GM23338 (cell line): ENCODE data around the gene SRGAP3. TPM values are rescaled to one million over a fixed set of nuclear protein-coding genes. Genes with fewer than 3 reads are reported as not detected.

ENCODE experiments used
- ATAC-seq: fragments of 200-7000 bp; cut with Tn5 transposase; 3 replicates; pipeline ENCODE4 v1.9.1; 2020
- DNase-seq: peaks from one replicate; pipeline ENCODE4 v3.0.0-alpha.2; 2015; ENCODE audit warnings: low spot score
- H2AFZ ChIP-seq: fragments of 200-600 bp; sonication (generic); 2 replicates; pipeline ENCODE4 v1.8.0; 2016; ENCODE audit warnings: antibody characterized with exemption, mild to moderate bottlenecking, moderate library complexity
- H3F3A ChIP-seq: fragments of 200-600 bp; sonication (generic); replicated peaks from 2 replicates; pipeline ENCODE4 v1.8.0; 2017; ENCODE audit warnings: antibody characterized with exemption, mixed run types, low read depth
- H3K27ac ChIP-seq: fragments of 200-600 bp; sonication (generic); 2 replicates; pipeline ENCODE4 v1.6.1; 2016; ENCODE audit warnings: low read depth
- H3K27me3 ChIP-seq: fragments of 200-600 bp; sonication (generic); 2 replicates; pipeline ENCODE4 v1.8.0; 2016; ENCODE audit warnings: mild to moderate bottlenecking, mixed run types, moderate library complexity; ENCODE audit not compliant: insufficient read depth
- H3K36me3 ChIP-seq: fragments of 200-600 bp; sonication (generic); 2 replicates; pipeline ENCODE4 v1.8.0; 2016; ENCODE audit warnings: mild to moderate bottlenecking; ENCODE audit not compliant: insufficient read depth
- H3K4me1 ChIP-seq: fragments of 200-600 bp; sonication (generic); 2 replicates; pipeline ENCODE4 v1.8.0; 2016; ENCODE audit warnings: mild to moderate bottlenecking, moderate library complexity; ENCODE audit not compliant: insufficient read depth
- H3K4me2 ChIP-seq: fragments of 200-600 bp; sonication (generic); 2 replicates; pipeline ENCODE4 v1.7.1; 2017; ENCODE audit warnings: mixed run types
- H3K4me3 ChIP-seq: fragments of 200-600 bp; sonication (generic); 2 replicates; pipeline ENCODE4 v1.6.1; 2016; ENCODE audit warnings: mixed run types
- H3K79me2 ChIP-seq: fragments of 200-600 bp; sonication (generic); replicated peaks from 2 replicates; pipeline ENCODE4 v1.8.0; 2017; ENCODE audit warnings: mild to moderate bottlenecking; ENCODE audit not compliant: insufficient read depth
- H3K9me2 ChIP-seq: fragments of 200-600 bp; sonication (generic); 2 replicates; pipeline ENCODE4 v1.8.0; 2017; ENCODE audit not compliant: insufficient read depth
- H4K20me1 ChIP-seq: fragments of 200-600 bp; sonication (generic); replicated peaks from 2 replicates; pipeline ENCODE4 v1.8.0; 2017; ENCODE audit warnings: mild to moderate bottlenecking; ENCODE audit not compliant: insufficient read depth
- H3K27ac Mint-ChIP-seq: 2 replicates; pipeline ENCODE4 v1.8.0; 2020; ENCODE audit warnings: inconsistent platforms, mild to moderate bottlenecking, moderate library complexity, mixed read lengths
- H3K27me3 Mint-ChIP-seq: 3 replicates; pipeline ENCODE4 v1.8.0; 2022; ENCODE audit warnings: low read depth, mild to moderate bottlenecking, moderate library complexity, mixed read lengths, inconsistent platforms; ENCODE audit not compliant: insufficient read depth, poor library complexity
- H3K36me3 Mint-ChIP-seq: 3 replicates; pipeline ENCODE4 v1.8.0; 2021; ENCODE audit warnings: low read depth, mild to moderate bottlenecking, inconsistent platforms, moderate library complexity, mixed read lengths
- H3K4me1 Mint-ChIP-seq: 3 replicates; pipeline ENCODE4 v1.8.0; 2020; ENCODE audit warnings: mild to moderate bottlenecking, inconsistent platforms, mixed read lengths
- H3K4me3 Mint-ChIP-seq: 3 replicates; pipeline ENCODE4 v1.8.0; 2021; ENCODE audit warnings: moderate library complexity, mild to moderate bottlenecking, inconsistent platforms, mixed read lengths
- H3K9me3 Mint-ChIP-seq: 3 replicates; pipeline ENCODE4 v1.8.0; 2020; ENCODE audit warnings: moderate library complexity, mild to moderate bottlenecking, inconsistent platforms, mixed read lengths
- CREB1 ChIP-seq: fragments of 250-450 bp; sonication (Bioruptor Pico); IDR thresholded peaks from 2 replicates; pipeline ENCODE4 v1.5.0; 2020; ENCODE audit warnings: low read depth, mild to moderate bottlenecking, moderate library complexity
- CTCF ChIP-seq, 2 experiments: fragments of 200-600 bp in 1 of 2; sonication (generic) in 1 of 2; conservative IDR thresholded peaks; 2 replicates each; pipeline versions ENCODE4 v1.5.1 to v1.6.1; 2016 to 2017; ENCODE audit warnings: antibody characterized with exemption in 2 of 2, low read depth in 2 of 2, mild to moderate bottlenecking in 2 of 2, moderate library complexity in 1 of 2
- ETS1 ChIP-seq: IDR thresholded peaks from 2 replicates; pipeline ENCODE4 v1.6.1; 2016; ENCODE audit warnings: antibody characterized with exemption
- EZH2 ChIP-seq: fragments of 200-600 bp; sonication (generic); IDR thresholded peaks from one replicate; pipeline ENCODE4 v1.8.0; 2017; ENCODE audit warnings: antibody characterized with exemption, mild to moderate bottlenecking, low read depth; ENCODE audit not compliant: unreplicated experiment
- EZH2phosphoT487 ChIP-seq: fragments of 200-600 bp; sonication (generic); IDR thresholded peaks from one replicate; pipeline ENCODE4 v1.8.1; 2018; ENCODE audit warnings: antibody characterized with exemption; ENCODE audit not compliant: unreplicated experiment
- JUNB ChIP-seq: IDR thresholded peaks from one replicate; pipeline ENCODE4 v1.6.1; 2016; ENCODE audit warnings: antibody characterized with exemption; ENCODE audit not compliant: unreplicated experiment
- NANOG ChIP-seq: IDR thresholded peaks from 2 replicates; pipeline ENCODE4 v1.6.1; 2016; ENCODE audit warnings: antibody characterized with exemption, borderline replicate concordance
- POLR2AphosphoS5 ChIP-seq: IDR thresholded peaks from 2 replicates; pipeline ENCODE4 v1.6.1; 2016; ENCODE audit warnings: antibody characterized with exemption, low read depth
- REST ChIP-seq: IDR thresholded peaks from one replicate; pipeline ENCODE4 v1.6.1; 2018; ENCODE audit warnings: antibody characterized with exemption; ENCODE audit not compliant: unreplicated experiment
- STAT1 ChIP-seq: IDR thresholded peaks from one replicate; pipeline ENCODE4 v1.6.1; 2016; ENCODE audit warnings: antibody characterized with exemption; ENCODE audit not compliant: unreplicated experiment
- ZNF114 ChIP-seq: fragments of 250-450 bp; sonication (Bioruptor Pico); IDR thresholded peaks from 2 replicates; pipeline ENCODE4 v1.5.0; 2020; ENCODE audit warnings: mild to moderate bottlenecking, moderate library complexity
- ZNF331 ChIP-seq: fragments of 250-450 bp; sonication (Bioruptor Pico); IDR thresholded peaks from 2 replicates; pipeline ENCODE4 v1.5.0; 2020; ENCODE audit warnings: low read depth, mild to moderate bottlenecking, moderate library complexity
- ZNF462 ChIP-seq: fragments of 250-450 bp; sonication (Bioruptor Pico); IDR thresholded peaks from 2 replicates; pipeline ENCODE4 v1.5.0; 2020; ENCODE audit warnings: mild to moderate bottlenecking, moderate library complexity
- polyA plus RNA-seq: library from polyadenylated mRNA; unstranded; fragments of >200 nt; fragmentation: Nextera tagmentation; extraction: Ambion mirVana; gene quantifications from 2 replicates; pipeline ENCODE4 v1.2.1, GENCODE V29; 2016
- total RNA-seq: library from RNA; depleted of rRNA; stranded (reverse); fragments of >200 nt; shearing (Covaris generic); gene quantifications from 2 replicates; pipeline ENCODE4 v1.2.3, GENCODE V29; 2014

The SRGAP3 gene
- total and polyA plus RNA-seq, 2 experiments from 2014 or later: 6.4 to 9.4 TPM

- peaks cover 11% of the 10 kb centered on the region for H3K27me3 Mint-ChIP-seq
- no peak overlapping the region for H3K27ac Mint-ChIP-seq
- no peaks in the 10 kb centered on the region for H4K20me1 ChIP-seq
- no peaks in the 10 kb centered on the region for H3K36me3 ChIP-seq
- no peaks in the 10 kb centered on the region for H3K9me2 ChIP-seq
- no peaks in the 10 kb centered on the region for H3K27me3 ChIP-seq
- H3K27ac ChIP-seq: no peak overlapping the region
- DNase-seq (no peak), ATAC-seq (no peak)
- H3K36me3 Mint-ChIP-seq: no peaks in the 10 kb centered on the region; the same call in 2 of the 3 replicates
- H3K9me3 Mint-ChIP-seq: no peaks in the 10 kb centered on the region
- no peaks in the 10 kb centered on the region for H3K79me2 ChIP-seq
- no peak overlapping the region for H3K4me3 ChIP-seq
- TF ChIP-seq CREB1 (CRISPR knock-in tag) (no peak), STAT1 (no peak), EZH2 (no peak), REST (no peak), ZNF331 (no peak), JUNB (no peak), ZNF114 (CRISPR knock-in tag) (no peak), NANOG (no peak), ZNF462 (CRISPR knock-in tag) (no peak), ETS1 (no peak), POLR2AphosphoS5 (no peak), CTCF (conservative IDR thresholded peaks at IDR 0.05; ENCODE audit: low read depth in 2 of 2) (no peak), EZH2phosphoT487 (no peak)
- H3K4me1 Mint-ChIP-seq: peaks cover 21% of the 10 kb centered on the region
- H2AFZ ChIP-seq: no peak overlapping the region
- no peak overlapping the region for H3K4me2 ChIP-seq
- no peak overlapping the region for H3K4me3 Mint-ChIP-seq
- 0 out of 2 replicates have a peak, but pooled peaks cover 8% of the 10 kb centered on the region for H3K4me1 ChIP-seq
- H3F3A ChIP-seq: no peaks in the 10 kb centered on the region
These were observed 256.6 kb downstream of the SRGAP3 start for GRCh38 chr3:8992854-8993253.
